ENCODE data around the gene ANP32D.
"Not testable (repeated sequence)": the region's sequence is repeated elsewhere in the genome, so short reads cannot be mapped to it uniquely, and the experiment has no call there.

The ANP32D gene

GRCh38 chr12:48472259-48472658 is at the start of gene ANP32D:
Gene ANP32D (plus strand): TSS chr12:48472559. CDS start chr12:48472665, 106 bp downstream.
- H3K4me3 ChIP-seq (ENCODE audit: low read depth, low read length): no peak within 1 kb of the TSS
- in situ Hi-C loops (cut with HindIII; ENCODE audit: low sequenced_read_pairs): no loop called here

GRCh38 chr12:48423171-48423570 is 49.2 kb upstream of the ANP32D start:
- no peak for DNase-seq (ENCODE audit: low read depth, low spot score)
- in situ Hi-C loops (cut with HindIII; ENCODE audit: low sequenced_read_pairs): no loop called here
- TF ChIP-seq CTCF (IDR thresholded peaks at IDR 0.05; ENCODE audit: low read depth, low read length): no peak
- H3K4me3 ChIP-seq (ENCODE audit: low read depth, low read length): no peak overlapping the region

More at GRCh38 chr12:48472259-48472658, at the start of gene ANP32D:
- no peak for TF ChIP-seq CTCF (IDR thresholded peaks at IDR 0.05; ENCODE audit: low read depth, low read length)
- DNase-seq (ENCODE audit: low read depth, low spot score): no peak

- in situ Hi-C loops (cut with HindIII; ENCODE audit: low sequenced_read_pairs): no loop called here
- no peak overlapping the region for H3K4me3 ChIP-seq (ENCODE audit: low read depth, low read length)
- DNase-seq (ENCODE audit: low read depth, low spot score): no peak
- TF ChIP-seq CTCF (IDR thresholded peaks at IDR 0.05; ENCODE audit: low read depth, low read length): no peak
Observed at GRCh38 chr12:48424644-48425043, 47.7 kb upstream of the ANP32D start.

- in situ Hi-C loops (cut with HindIII; ENCODE audit: low sequenced_read_pairs); H3K4me3 ChIP-seq (ENCODE audit: low read depth, low read length); DNase-seq (ENCODE audit: low read depth, low spot score): not testable (repeated sequence)
Observed at GRCh38 chr12:48434016-48434415, 38.3 kb upstream of the ANP32D start.

GRCh38 chr12:48441069-48441468 is 31.3 kb upstream of the ANP32D start:
- DNase-seq (ENCODE audit: low read depth, low spot score): no peak
- TF ChIP-seq CTCF (IDR thresholded peaks at IDR 0.05; ENCODE audit: low read depth, low read length): no peak
- H3K4me3 ChIP-seq (ENCODE audit: low read depth, low read length): no peak overlapping the region
- in situ Hi-C loops (cut with HindIII; ENCODE audit: low sequenced_read_pairs): no loop called here

- in situ Hi-C loops (cut with HindIII; ENCODE audit: low sequenced_read_pairs): no loop called here
- no peak for DNase-seq (ENCODE audit: low read depth, low spot score)
- no peak for TF ChIP-seq CTCF (IDR thresholded peaks at IDR 0.05; ENCODE audit: low read depth, low read length)
- H3K4me3 ChIP-seq (ENCODE audit: low read depth, low read length): no peak overlapping the region
Observed at GRCh38 chr12:48442179-48442847, 30.0 kb upstream of the ANP32D start.

- no peak for DNase-seq (ENCODE audit: low read depth, low spot score)
- H3K4me3 ChIP-seq (ENCODE audit: low read depth, low read length): no peak overlapping the region
- no peak for TF ChIP-seq CTCF (IDR thresholded peaks at IDR 0.05; ENCODE audit: low read depth, low read length)
- in situ Hi-C loops (cut with HindIII; ENCODE audit: low sequenced_read_pairs): no loop called here
Observed at GRCh38 chr12:48445538-48445937, 26.8 kb upstream of the ANP32D start.

All from astrocyte of the spinal cord (primary cell).